Astrocyte (in vitro differentiated cells and primary cell): ENCODE measurements around the gene RHBG. TPM values are rescaled to one million over a fixed set of nuclear protein-coding genes. Genes with fewer than 3 reads are reported as not detected.

ENCODE experiments used
- DNase-seq: peaks from one replicate; pipeline ENCODE4 v3.0.0-alpha.2; 2010; ENCODE audit warnings: low read depth
- FAIRE-seq: peaks from 2 replicates; lab custom pipeline; 2011; peaks lifted over from hg19 to GRCh38; lab: Jason Lieb, UNC
- H2AFZ ChIP-seq: 2 replicates; pipeline ENCODE4 v1.6.0; 2012; ENCODE audit warnings: low read depth, low read length, inconsistent platforms
- H3K27ac ChIP-seq: 2 replicates; pipeline ENCODE4 v1.5.1; 2011; ENCODE audit warnings: low read depth, low read length, inconsistent platforms
- H3K27me3 ChIP-seq: 2 replicates; pipeline ENCODE4 v1.6.0; 2011; ENCODE audit warnings: low read length, inconsistent platforms; ENCODE audit not compliant: insufficient read depth
- H3K36me3 ChIP-seq: 2 replicates; pipeline ENCODE4 v1.5.1; 2011; ENCODE audit warnings: low read length, inconsistent platforms; ENCODE audit not compliant: insufficient read depth
- H3K4me1 ChIP-seq: 2 replicates; pipeline ENCODE4 v1.5.1; 2011; ENCODE audit warnings: low read length, inconsistent platforms; ENCODE audit not compliant: insufficient read depth
- H3K4me2 ChIP-seq: 2 replicates; pipeline ENCODE4 v1.6.0; 2012; ENCODE audit warnings: low read length, inconsistent platforms
- H3K4me3 ChIP-seq: 2 replicates; pipeline ENCODE4 v1.5.1; 2011; ENCODE audit warnings: low read depth, mild to moderate bottlenecking, low read length, inconsistent platforms; ENCODE audit not compliant: insufficient read depth
- H3K79me2 ChIP-seq: 2 replicates; pipeline ENCODE4 v1.6.0; 2012; ENCODE audit warnings: mild to moderate bottlenecking, low read length, inconsistent platforms; ENCODE audit not compliant: insufficient read depth
- H3K9ac ChIP-seq: 2 replicates; pipeline ENCODE4 v1.6.0; 2012; ENCODE audit warnings: mild to moderate bottlenecking, low read length, inconsistent platforms
- H3K9me3 ChIP-seq: 2 replicates; pipeline ENCODE4 v1.5.1; 2012; ENCODE audit warnings: low read depth, mild to moderate bottlenecking, low read length, inconsistent platforms; ENCODE audit not compliant: insufficient read depth
- H4K20me1 ChIP-seq: 2 replicates; pipeline ENCODE4 v1.6.0; 2012; ENCODE audit warnings: low read length, inconsistent platforms; ENCODE audit not compliant: insufficient read depth
- H3K27ac Mint-ChIP-seq: one replicate; pipeline ENCODE4 v1.8.0; 2021; ENCODE audit warnings: mild to moderate bottlenecking, mixed read lengths; ENCODE audit not compliant: unreplicated experiment
- H3K27me3 Mint-ChIP-seq: one replicate; pipeline ENCODE4 v1.8.0; 2021; ENCODE audit warnings: low read depth, mixed read lengths; ENCODE audit not compliant: unreplicated experiment
- H3K36me3 Mint-ChIP-seq: one replicate; pipeline ENCODE4 v1.8.0; 2021; ENCODE audit warnings: low read depth, mixed read lengths; ENCODE audit not compliant: unreplicated experiment
- H3K4me1 Mint-ChIP-seq: one replicate; pipeline ENCODE4 v1.8.0; 2021; ENCODE audit warnings: low read depth, mixed read lengths; ENCODE audit not compliant: unreplicated experiment
- H3K4me3 Mint-ChIP-seq: one replicate; pipeline ENCODE4 v1.8.0; 2021; ENCODE audit warnings: mild to moderate bottlenecking, moderate library complexity, mixed read lengths; ENCODE audit not compliant: unreplicated experiment
- H3K9me3 Mint-ChIP-seq: one replicate; pipeline ENCODE4 v1.8.0; 2021; ENCODE audit warnings: mild to moderate bottlenecking, mixed read lengths; ENCODE audit not compliant: unreplicated experiment
- EZH2 ChIP-seq: IDR thresholded peaks from 2 replicates; pipeline ENCODE4 v1.6.1; 2012; ENCODE audit warnings: mild to moderate bottlenecking, low read length, inconsistent platforms; ENCODE audit not compliant: insufficient read depth
- total RNA-seq: library from RNA; stranded (reverse); gene quantifications from 2 replicates; pipeline ENCODE4 v1.2.1, GENCODE V29; 2021
- TF ChIP-seq, protein P1 (sequence below): IDR thresholded peaks from 2 replicates; pipeline ENCODE4 v1.5.1; 2011; ENCODE audit warnings: low read depth, mild to moderate bottlenecking, inconsistent platforms, low read length, moderate library complexity; ENCODE audit not compliant: insufficient read depth

The RHBG gene
- total RNA-seq, 1 donor from 2014 or later: not detected

DNA sequence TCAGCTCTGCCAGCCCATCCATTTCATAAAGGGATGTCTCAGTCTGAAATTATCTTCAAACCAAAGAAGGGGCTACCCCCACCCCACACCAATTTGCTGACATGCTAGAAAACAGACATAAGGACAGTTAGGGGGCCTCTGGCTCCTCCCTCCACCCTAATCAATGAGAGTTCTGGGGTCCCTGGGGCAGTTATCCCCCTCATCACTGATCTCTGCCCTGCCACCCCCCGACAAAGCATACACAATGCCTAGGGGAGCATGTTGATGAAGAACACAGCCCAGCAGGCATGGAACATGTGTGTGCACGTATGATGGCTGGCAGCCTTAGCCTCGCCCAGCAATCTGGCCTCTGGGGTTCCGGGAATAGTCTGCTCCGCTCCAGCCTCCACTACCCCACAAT lies 58.9 kb downstream of the RHBG start:
- Mint-ChIP-seq H3K36me3 (peaks cover 3% of the 10 kb centered on the region), H3K9me3 (no peaks in the 10 kb centered on the region), H3K4me3 (no peak overlapping the region), H3K27me3 (peaks cover 95% of the 10 kb centered on the region), H3K4me1 (no peaks in the 10 kb centered on the region), H3K27ac (no peak overlapping the region)
- peaks cover 4% of the 10 kb centered on the region for H4K20me1 ChIP-seq
- H3K27me3 ChIP-seq: peaks cover 93% of the 10 kb centered on the region
- H3K4me2 ChIP-seq: no peak overlapping the region
- no peak for FAIRE-seq
- H3K9ac ChIP-seq: no peak overlapping the region
- no peaks in the 10 kb centered on the region for H3K36me3 ChIP-seq
- H3K4me1 ChIP-seq: no peaks in the 10 kb centered on the region
- no peaks in the 10 kb centered on the region for H3K79me2 ChIP-seq
- no peak for DNase-seq
- no peak overlapping the region for H2AFZ ChIP-seq
- H3K9me3 ChIP-seq: no peaks in the 10 kb centered on the region
- TF ChIP-seq EZH2: peak; percentile 60
- TF ChIP-seq, protein P1, sequence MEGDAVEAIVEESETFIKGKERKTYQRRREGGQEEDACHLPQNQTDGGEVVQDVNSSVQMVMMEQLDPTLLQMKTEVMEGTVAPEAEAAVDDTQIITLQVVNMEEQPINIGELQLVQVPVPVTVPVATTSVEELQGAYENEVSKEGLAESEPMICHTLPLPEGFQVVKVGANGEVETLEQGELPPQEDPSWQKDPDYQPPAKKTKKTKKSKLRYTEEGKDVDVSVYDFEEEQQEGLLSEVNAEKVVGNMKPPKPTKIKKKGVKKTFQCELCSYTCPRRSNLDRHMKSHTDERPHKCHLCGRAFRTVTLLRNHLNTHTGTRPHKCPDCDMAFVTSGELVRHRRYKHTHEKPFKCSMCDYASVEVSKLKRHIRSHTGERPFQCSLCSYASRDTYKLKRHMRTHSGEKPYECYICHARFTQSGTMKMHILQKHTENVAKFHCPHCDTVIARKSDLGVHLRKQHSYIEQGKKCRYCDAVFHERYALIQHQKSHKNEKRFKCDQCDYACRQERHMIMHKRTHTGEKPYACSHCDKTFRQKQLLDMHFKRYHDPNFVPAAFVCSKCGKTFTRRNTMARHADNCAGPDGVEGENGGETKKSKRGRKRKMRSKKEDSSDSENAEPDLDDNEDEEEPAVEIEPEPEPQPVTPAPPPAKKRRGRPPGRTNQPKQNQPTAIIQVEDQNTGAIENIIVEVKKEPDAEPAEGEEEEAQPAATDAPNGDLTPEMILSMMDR: no peak
- H3K27ac ChIP-seq: no peak overlapping the region
- no peak overlapping the region for H3K4me3 ChIP-seq

DNA sequence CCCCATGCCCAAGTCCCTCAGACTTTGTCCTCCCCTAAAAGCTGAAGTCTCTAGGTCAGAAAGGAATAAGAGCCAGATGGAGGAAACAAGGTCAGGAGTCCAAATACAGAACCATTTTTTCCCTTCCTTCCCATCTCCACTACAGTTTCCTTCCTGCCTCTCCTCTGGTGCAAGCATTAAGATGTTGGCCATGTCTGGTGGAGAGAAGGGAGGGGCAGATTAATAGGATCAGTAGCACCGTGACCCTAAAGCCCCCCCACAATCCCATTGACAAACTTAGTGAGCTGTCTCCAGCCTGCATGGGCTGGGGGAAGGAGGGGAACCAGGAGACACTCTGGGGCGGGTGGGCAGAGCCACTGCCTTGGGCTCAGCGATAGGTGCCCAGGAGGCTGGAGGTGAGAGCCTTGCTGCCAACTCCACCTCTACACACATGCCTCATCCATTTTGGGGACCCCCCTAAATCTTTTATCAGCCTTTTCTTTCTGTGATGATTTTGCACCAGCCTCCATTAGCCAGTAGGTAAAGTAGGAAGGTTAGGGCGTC lies 59.8 kb downstream of the RHBG start:
- Histone ChIP-seq H3K9ac (no peak overlapping the region), H3K27me3 (peaks cover 93% of the 10 kb centered on the region), H3K36me3 (no peaks in the 10 kb centered on the region), H3K4me1 (no peaks in the 10 kb centered on the region), H3K4me2 (no peak overlapping the region), H4K20me1 (peaks cover 4% of the 10 kb centered on the region), H3K4me3 (no peak overlapping the region), H2AFZ (no peak overlapping the region), H3K79me2 (no peaks in the 10 kb centered on the region), H3K9me3 (no peaks in the 10 kb centered on the region), H3K27ac (no peak overlapping the region)
- Mint-ChIP-seq H3K4me1 (no peaks in the 10 kb centered on the region), H3K27ac (no peak overlapping the region), H3K9me3 (no peaks in the 10 kb centered on the region), H3K36me3 (peaks cover 2% of the 10 kb centered on the region), H3K4me3 (no peak overlapping the region), H3K27me3 (peaks cover 95% of the 10 kb centered on the region)
- TF ChIP-seq, protein P1: no peak
- TF ChIP-seq EZH2: no peak
- DNase-seq (no peak), FAIRE-seq (no peak)

DNA sequence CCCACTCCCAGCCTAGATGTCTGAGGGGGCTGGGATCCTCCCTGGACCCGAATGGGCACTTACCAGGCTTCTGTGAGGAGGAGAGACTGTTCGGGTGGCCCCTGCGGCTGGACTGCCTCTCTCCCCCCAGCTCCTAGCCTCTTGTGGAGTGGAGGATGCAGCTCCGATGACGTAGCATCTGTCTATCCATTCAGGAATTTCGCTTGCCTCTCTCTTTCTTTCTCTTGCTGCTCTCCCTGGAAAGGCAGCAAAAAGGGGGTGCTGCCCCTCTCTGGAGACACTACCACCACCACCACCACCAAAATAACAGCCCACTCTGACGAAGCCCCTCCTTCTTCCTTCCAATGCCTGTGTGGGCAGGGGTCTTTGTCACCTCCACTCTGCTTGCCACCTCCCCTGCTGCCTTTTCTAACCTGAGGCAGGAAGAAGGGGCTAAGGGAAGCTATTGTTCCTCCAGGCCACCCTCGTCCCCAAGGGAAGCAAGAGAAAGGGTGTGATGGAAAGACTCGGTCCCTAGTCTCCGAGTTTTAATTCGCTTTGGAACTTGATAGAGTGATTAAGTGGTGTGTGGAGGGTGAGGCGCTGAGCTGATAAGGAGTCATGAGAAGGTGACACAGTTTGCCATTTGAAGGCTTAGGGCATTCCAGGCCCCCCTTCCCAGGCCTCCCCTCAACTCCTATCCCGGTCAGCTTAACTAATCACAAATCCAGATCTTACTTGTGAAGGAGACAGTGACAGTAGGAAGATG lies 60.5 kb downstream of the RHBG start:
- no peaks in the 10 kb centered on the region for H3K36me3 ChIP-seq
- TF ChIP-seq, protein P1: no peak
- no peak for TF ChIP-seq EZH2
- H3K4me2 ChIP-seq: no peak overlapping the region
- Mint-ChIP-seq H3K27me3 (peaks cover 95% of the 10 kb centered on the region), H3K9me3 (peaks cover 3% of the 10 kb centered on the region), H3K36me3 (peaks cover 2% of the 10 kb centered on the region), H3K27ac (no peak overlapping the region), H3K4me3 (no peak overlapping the region), H3K4me1 (no peaks in the 10 kb centered on the region)
- peaks cover 93% of the 10 kb centered on the region for H3K27me3 ChIP-seq
- no peak overlapping the region for H3K9ac ChIP-seq
- DNase-seq (no peak), FAIRE-seq (no peak)
- H3K79me2 ChIP-seq: no peaks in the 10 kb centered on the region
- H3K4me1 ChIP-seq: no peaks in the 10 kb centered on the region
- no peaks in the 10 kb centered on the region for H3K9me3 ChIP-seq
- no peak overlapping the region for H3K4me3 ChIP-seq
- peaks cover 4% of the 10 kb centered on the region for H4K20me1 ChIP-seq
- H2AFZ ChIP-seq: no peak overlapping the region
- H3K27ac ChIP-seq: no peak overlapping the region
